Neural cell (in vitro differentiated cells): ENCODE measurements around the gene SH3GL1.
A peak's percentile ranks its signal among the peaks of the same experiment; 100 is the strongest.

ENCODE experiments used
- EP300 ChIP-seq: fragments of 450-650 bp; conservative IDR thresholded peaks from 2 replicates; pipeline ENCODE4 v1.6.1; 2014; ENCODE audit warnings: antibody characterized with exemption, mild to moderate bottlenecking, moderate library complexity; ENCODE audit not compliant: poor library complexity, severe bottlenecking
- EZH2 ChIP-seq: fragments of 200-600, 300-800 bp; shearing (Covaris generic), sonication (generic); IDR thresholded peaks from 2 replicates; pipeline ENCODE4 v1.6.1; 2014; ENCODE audit warnings: antibody characterized with exemption, low read length, borderline replicate concordance, mild to moderate bottlenecking; ENCODE audit not compliant: insufficient read depth, poor library complexity, severe bottlenecking
- MXI1 ChIP-seq: fragments of 450-650 bp; conservative IDR thresholded peaks from 2 replicates; pipeline ENCODE4 v1.6.1; 2014; ENCODE audit warnings: antibody characterized with exemption, mild to moderate bottlenecking; ENCODE audit not compliant: poor library complexity, severe bottlenecking
- POLR2AphosphoS5 ChIP-seq: IDR thresholded peaks from 2 replicates; pipeline ENCODE4 v1.6.1; 2012
- RAD21 ChIP-seq: fragments of 450-650 bp; conservative IDR thresholded peaks from 2 replicates; pipeline ENCODE4 v1.6.1; 2014; ENCODE audit warnings: antibody characterized with exemption, mild to moderate bottlenecking, moderate library complexity
- SMC3 ChIP-seq: fragments of 450-650 bp; conservative IDR thresholded peaks from 2 replicates; pipeline ENCODE4 v1.6.1; 2014; ENCODE audit warnings: antibody characterized with exemption, mild to moderate bottlenecking, moderate library complexity; ENCODE audit not compliant: poor library complexity
- TAF1 ChIP-seq: IDR thresholded peaks from 2 replicates; pipeline ENCODE4 v1.6.1; 2012; ENCODE audit warnings: low read depth
- TF ChIP-seq, protein P1 (sequence below): fragments of 450-650 bp; IDR thresholded peaks from 2 replicates; pipeline ENCODE4 v1.5.1; 2014; ENCODE audit warnings: antibody characterized with exemption, mild to moderate bottlenecking, moderate library complexity; ENCODE audit not compliant: poor library complexity, severe bottlenecking
- TF ChIP-seq, protein P2 (sequence below): IDR thresholded peaks from 2 replicates; pipeline ENCODE4 v1.6.1; 2012; ENCODE audit warnings: borderline replicate concordance

GRCh38 chr19:4369888-4370260, 30.5 kb downstream of the SH3GL1 start:
- TF ChIP-seq EP300 (no peak), EZH2 (no peak), TAF1 (no peak), POLR2AphosphoS5 (no peak), SMC3 (peak; percentile 43), RAD21 (no peak), MXI1 (no peak)
- TF ChIP-seq, protein P1, sequence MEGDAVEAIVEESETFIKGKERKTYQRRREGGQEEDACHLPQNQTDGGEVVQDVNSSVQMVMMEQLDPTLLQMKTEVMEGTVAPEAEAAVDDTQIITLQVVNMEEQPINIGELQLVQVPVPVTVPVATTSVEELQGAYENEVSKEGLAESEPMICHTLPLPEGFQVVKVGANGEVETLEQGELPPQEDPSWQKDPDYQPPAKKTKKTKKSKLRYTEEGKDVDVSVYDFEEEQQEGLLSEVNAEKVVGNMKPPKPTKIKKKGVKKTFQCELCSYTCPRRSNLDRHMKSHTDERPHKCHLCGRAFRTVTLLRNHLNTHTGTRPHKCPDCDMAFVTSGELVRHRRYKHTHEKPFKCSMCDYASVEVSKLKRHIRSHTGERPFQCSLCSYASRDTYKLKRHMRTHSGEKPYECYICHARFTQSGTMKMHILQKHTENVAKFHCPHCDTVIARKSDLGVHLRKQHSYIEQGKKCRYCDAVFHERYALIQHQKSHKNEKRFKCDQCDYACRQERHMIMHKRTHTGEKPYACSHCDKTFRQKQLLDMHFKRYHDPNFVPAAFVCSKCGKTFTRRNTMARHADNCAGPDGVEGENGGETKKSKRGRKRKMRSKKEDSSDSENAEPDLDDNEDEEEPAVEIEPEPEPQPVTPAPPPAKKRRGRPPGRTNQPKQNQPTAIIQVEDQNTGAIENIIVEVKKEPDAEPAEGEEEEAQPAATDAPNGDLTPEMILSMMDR = peak; percentile 36
- TF ChIP-seq, protein P2, sequence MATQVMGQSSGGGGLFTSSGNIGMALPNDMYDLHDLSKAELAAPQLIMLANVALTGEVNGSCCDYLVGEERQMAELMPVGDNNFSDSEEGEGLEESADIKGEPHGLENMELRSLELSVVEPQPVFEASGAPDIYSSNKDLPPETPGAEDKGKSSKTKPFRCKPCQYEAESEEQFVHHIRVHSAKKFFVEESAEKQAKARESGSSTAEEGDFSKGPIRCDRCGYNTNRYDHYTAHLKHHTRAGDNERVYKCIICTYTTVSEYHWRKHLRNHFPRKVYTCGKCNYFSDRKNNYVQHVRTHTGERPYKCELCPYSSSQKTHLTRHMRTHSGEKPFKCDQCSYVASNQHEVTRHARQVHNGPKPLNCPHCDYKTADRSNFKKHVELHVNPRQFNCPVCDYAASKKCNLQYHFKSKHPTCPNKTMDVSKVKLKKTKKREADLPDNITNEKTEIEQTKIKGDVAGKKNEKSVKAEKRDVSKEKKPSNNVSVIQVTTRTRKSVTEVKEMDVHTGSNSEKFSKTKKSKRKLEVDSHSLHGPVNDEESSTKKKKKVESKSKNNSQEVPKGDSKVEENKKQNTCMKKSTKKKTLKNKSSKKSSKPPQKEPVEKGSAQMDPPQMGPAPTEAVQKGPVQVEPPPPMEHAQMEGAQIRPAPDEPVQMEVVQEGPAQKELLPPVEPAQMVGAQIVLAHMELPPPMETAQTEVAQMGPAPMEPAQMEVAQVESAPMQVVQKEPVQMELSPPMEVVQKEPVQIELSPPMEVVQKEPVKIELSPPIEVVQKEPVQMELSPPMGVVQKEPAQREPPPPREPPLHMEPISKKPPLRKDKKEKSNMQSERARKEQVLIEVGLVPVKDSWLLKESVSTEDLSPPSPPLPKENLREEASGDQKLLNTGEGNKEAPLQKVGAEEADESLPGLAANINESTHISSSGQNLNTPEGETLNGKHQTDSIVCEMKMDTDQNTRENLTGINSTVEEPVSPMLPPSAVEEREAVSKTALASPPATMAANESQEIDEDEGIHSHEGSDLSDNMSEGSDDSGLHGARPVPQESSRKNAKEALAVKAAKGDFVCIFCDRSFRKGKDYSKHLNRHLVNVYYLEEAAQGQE = no peak
